ENCODE results near the gene IGHMBP2.

IGHMBP2 gene

DNA sequence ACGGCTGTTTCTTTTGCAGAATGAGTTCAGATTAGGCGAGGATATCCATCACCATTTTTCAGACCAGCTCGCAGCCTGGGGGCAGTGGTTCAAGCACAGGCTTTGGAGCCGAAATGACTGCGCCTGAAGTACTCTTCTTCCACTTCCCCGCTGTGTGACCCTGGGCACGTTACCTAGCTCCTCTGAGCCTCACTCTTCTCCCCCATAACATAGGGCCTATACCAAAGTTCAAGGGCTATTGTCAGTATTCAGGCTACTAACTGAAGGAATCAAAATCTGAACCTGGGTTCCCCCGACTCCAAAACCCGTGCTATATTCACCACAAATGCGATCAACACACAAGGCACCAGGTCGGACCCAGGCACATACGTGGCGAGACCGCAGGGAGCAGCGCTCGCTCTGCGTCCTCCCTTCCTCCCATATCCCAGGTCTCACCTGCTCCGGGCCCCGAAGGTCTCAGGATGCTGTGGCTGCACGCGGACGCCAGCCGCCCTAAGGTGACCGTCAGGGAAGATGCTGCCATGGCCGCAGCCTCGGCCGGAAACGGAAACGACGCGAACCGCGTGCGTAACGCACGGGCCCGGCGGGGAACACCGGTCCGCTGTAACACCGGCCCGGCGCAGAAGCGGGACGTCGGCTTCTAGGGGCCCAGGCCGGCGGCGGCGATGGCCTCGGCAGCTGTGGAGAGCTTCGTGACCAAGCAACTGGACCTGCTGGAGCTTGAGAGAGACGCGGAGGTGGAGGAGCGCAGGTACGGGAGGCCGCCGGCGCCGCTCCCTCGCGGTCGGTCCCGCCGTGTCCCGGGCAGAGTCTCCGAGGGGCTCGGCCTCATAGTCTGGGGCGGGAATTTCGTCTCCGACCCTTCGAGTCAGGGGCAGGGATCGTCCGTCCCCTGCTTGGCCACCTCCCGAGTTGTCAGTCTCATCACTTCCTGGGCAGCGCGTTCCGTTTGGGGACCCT is at the start of gene IGHMBP2, which contains the start of gene MRPL21:
IGHMBP2 (plus strand) TSS at position 604 of the 960 bp plus-strand sequence; CDS start at position 666, 62 bp downstream.
MRPL21 (minus strand) TSS at position 545 of the 960 bp plus-strand sequence; CDS start at position 523, 22 bp downstream.
- TF ChIP-seq, protein P1, sequence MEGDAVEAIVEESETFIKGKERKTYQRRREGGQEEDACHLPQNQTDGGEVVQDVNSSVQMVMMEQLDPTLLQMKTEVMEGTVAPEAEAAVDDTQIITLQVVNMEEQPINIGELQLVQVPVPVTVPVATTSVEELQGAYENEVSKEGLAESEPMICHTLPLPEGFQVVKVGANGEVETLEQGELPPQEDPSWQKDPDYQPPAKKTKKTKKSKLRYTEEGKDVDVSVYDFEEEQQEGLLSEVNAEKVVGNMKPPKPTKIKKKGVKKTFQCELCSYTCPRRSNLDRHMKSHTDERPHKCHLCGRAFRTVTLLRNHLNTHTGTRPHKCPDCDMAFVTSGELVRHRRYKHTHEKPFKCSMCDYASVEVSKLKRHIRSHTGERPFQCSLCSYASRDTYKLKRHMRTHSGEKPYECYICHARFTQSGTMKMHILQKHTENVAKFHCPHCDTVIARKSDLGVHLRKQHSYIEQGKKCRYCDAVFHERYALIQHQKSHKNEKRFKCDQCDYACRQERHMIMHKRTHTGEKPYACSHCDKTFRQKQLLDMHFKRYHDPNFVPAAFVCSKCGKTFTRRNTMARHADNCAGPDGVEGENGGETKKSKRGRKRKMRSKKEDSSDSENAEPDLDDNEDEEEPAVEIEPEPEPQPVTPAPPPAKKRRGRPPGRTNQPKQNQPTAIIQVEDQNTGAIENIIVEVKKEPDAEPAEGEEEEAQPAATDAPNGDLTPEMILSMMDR (IDR thresholded peaks at IDR 0.05): no peak

DNA sequence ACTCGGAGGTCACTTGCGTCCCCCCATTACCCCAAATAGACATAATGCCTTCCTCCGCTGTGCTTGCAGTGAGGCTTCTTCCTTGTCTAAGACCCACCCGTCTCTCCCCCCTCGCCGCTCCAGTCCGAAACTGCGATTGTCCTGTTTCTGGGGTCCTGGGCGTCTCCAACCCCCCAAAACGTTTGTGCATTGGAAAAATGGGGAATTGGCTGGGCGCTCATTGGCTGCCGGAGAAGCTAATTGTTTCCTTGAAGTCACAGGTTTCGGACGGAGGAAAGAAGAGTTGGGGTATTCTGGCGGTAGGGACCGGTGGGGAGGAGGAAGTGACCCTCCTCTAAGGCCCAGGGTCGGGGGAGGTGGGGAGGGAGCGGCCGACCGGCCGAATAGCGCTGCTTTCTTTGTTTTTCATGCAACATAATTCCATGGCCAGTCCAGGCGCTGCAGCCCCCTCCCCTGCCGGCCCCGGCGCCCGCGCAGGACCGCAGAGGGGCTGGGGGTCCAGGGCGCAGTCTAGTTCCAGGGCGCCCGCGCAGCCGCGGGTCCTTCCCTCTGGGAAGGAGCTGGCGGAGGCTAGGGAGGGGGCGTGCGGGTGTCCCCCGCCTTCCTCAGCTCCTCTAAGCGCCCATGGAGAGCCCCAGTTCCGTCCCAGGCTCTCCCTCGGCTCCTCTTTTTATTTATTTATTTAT is 49.3 kb upstream of the IGHMBP2 start:
- TF ChIP-seq, protein P1 (IDR thresholded peaks at IDR 0.05): no peak

DNA sequence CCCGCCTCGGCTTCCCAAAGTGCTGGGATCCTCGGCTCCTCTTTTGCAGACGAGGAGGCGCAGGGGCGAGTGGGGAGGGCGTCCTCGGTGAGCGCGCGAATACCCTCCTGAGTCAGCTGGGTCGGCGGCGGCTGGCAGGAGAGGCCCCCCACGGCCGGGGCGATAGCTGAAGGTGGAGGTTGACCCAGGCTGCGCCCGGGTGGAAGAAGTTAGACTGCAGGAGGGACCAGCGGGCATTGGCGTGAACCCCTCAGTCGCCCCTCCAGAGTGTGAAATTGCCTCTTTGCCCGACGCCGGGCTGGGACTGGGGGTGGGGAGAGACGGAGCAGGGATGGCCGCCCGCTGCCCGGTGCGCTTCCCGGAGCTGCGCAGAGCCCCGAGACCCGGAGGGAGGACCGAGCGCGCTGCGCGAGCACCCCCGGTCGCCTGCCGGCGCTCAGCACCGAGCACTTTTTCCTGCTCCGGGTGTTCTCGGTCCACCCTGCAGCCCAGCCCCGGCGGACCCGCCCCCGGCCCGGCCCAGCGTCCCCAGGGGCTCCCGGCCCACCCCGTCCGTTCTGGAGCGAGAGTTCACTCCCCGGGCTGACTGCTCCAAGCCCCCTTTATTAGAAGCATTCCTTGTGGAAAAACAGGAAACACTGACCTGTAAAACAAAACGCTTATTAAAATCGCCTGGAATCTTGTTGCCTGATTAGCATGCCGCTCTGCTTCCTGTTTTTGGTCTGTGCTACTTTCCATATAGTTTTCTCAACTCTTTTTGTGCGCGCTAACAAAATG is 48.3 kb upstream of the IGHMBP2 start:
- TF ChIP-seq, protein P1 (IDR thresholded peaks at IDR 0.05): no peak

DNA sequence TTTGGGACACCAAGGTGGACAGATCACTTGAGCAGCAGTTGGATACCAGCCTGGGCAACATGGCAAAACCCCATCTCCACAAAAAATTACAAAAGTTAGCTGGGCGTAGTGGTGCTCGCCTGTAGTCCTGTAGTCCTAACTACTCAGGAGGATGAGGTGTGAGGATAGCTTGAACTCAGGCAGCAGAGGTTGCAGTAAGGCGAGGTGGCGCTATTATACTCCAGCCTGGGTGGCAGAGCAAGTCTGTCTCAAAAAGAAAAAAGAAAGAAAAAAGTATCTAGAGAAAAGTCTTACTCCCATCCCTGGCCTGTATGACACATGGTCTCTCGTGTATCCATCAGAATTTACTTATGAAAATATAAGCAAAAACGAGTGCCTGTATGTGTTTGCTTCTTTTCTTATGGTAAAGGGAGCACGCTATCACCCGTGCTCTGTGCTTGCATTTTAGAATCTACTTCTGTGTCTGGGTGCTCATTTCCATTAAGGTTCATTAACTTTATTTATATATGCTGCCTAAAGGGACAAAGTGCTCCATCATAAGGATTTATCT is 46.6 kb upstream of the IGHMBP2 start:
- TF ChIP-seq, protein P1 (IDR thresholded peaks at IDR 0.05): no peak

DNA sequence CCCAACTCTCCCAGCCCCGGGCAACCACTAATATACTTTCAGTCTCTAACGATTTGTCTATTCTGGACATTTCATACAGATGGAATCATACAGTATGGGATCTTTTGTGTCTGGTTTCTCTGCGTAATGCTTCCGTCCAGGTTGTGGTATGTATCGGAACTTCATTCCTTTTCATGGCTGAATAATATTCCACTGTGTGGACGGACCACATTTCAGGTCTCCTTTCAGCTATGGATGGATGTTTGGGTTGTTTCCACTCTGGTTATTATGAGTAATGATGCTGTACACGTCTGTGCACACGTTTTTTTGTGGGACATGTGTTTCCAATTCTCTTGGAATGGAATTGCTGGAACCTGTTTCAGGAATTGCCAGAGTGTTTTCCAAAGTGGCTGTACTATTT is 44.6 kb upstream of the IGHMBP2 start:
- TF ChIP-seq, protein P1 (IDR thresholded peaks at IDR 0.05): no peak

DNA sequence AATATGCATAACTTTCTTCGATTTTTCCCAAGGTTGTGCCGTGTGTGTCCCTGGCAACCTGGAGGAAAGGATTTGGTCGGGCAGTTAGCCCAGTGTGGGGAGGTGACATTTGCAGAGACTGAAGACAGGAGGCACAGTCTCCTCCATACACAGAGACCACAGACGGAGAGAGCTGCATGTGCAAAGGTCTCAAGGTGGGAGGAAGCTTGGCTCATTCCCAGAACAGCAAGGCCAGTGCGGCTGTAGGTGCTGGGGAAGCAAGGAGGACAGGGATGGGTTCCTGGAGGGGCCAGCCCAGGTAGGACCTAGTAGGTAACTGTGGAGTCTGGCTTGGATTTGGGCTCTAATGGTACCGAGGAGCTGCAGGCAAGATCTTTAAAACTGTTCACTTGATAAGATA is 41.3 kb upstream of the IGHMBP2 start:
- TF ChIP-seq, protein P1 (IDR thresholded peaks at IDR 0.05): no peak
